K562 (cell line): ENCODE measurements around the gene MYH6. TPM values are rescaled to one million over a fixed set of nuclear protein-coding genes. Genes with fewer than 3 reads are reported as not detected.

ENCODE experiments used
- ARID3A ChIP-seq: IDR thresholded peaks from 2 replicates; pipeline ENCODE4 v1.6.1; 2012; ENCODE audit warnings: low read depth, low read length, improper control_type of control experiment, borderline replicate concordance
- ASH1L ChIP-seq: fragments of 450-650 bp; IDR thresholded peaks from 2 replicates; pipeline ENCODE4 v1.6.1; 2018; ENCODE audit warnings: borderline replicate concordance, mild to moderate bottlenecking, low read depth; ENCODE audit not compliant: partially characterized antibody
- CGGBP1 ChIP-seq: fragments of 250-450 bp; sonication (Bioruptor Pico); IDR thresholded peaks from 2 replicates; pipeline ENCODE4 v1.9.0; 2021; ENCODE audit warnings: mild to moderate bottlenecking
- DPF2 ChIP-seq: fragments of 450-650 bp; IDR thresholded peaks from 2 replicates; pipeline ENCODE4 v1.6.1; 2016
- EP400 ChIP-seq: fragments of 450-650 bp; IDR thresholded peaks from 2 replicates; pipeline ENCODE4 v1.6.1; 2017; ENCODE audit warnings: antibody characterized with exemption, mild to moderate bottlenecking, moderate library complexity
- EZH2 ChIP-seq: IDR thresholded peaks from 2 replicates; pipeline ENCODE4 v1.6.1; 2012; ENCODE audit warnings: low read depth, mild to moderate bottlenecking, inconsistent platforms, low read length, borderline replicate concordance
- GABPA ChIP-seq: fragments of 200-800 bp; sonication (Bioruptor generic); conservative IDR thresholded peaks from 2 replicates; pipeline ENCODE4 v1.6.1; 2016; ENCODE audit warnings: low read depth, missing genetic modification characterization, missing compliant biosample characterization
- HMGN3 ChIP-seq: IDR thresholded peaks from 2 replicates; pipeline ENCODE4 v1.6.1; 2011; ENCODE audit warnings: borderline replicate concordance, low read depth, mild to moderate bottlenecking, mixed read lengths, low read length; ENCODE audit not compliant: insufficient read length; ENCODE audit errors: extremely low read depth
- JUN ChIP-seq, 2 experiments: sonication (generic) in 1 of 2; formaldehyde crosslinking in 1 of 2; IDR thresholded peaks; 2 replicates each; pipeline versions ENCODE4 v1.6.1 to v1.8.0; 2012 to 2022; ENCODE audit warnings: borderline replicate concordance in 2 of 2, mild to moderate bottlenecking in 2 of 2, improper control_type of control experiment in 1 of 2, low read depth in 1 of 2, low read length in 1 of 2, missing genetic modification reagents in 1 of 2
- MEIS2 ChIP-seq: fragments of 450-650 bp; IDR thresholded peaks from 2 replicates; pipeline ENCODE4 v1.6.1; 2014; ENCODE audit warnings: mild to moderate bottlenecking; ENCODE audit not compliant: partially characterized antibody
- MNT ChIP-seq, 2 experiments: fragments of 450-650 bp; conservative IDR thresholded peaks; 2 replicates each; pipeline ENCODE4 v1.6.1; 2017; ENCODE audit warnings: mild to moderate bottlenecking in 2 of 2, moderate library complexity in 2 of 2
- NFXL1 ChIP-seq: fragments of 450-650 bp; formaldehyde crosslinking; IDR thresholded peaks from 2 replicates; pipeline ENCODE4 v1.4.0; 2021; ENCODE audit warnings: mild to moderate bottlenecking
- SMAD4 ChIP-seq: fragments of 250-450 bp; sonication (Bioruptor Pico); conservative IDR thresholded peaks from 2 replicates; pipeline ENCODE4 v1.8.0; 2021; ENCODE audit warnings: inconsistent platforms, mild to moderate bottlenecking, moderate library complexity
- SMARCB1 ChIP-seq: IDR thresholded peaks from 2 replicates; pipeline ENCODE4 v1.6.1; 2011; ENCODE audit warnings: improper control_type of control experiment, low read depth; ENCODE audit not compliant: insufficient read length
- STAG1 ChIP-seq: sonication (generic); formaldehyde crosslinking; IDR thresholded peaks from 2 replicates; pipeline ENCODE4 v1.5.0; 2020; ENCODE audit warnings: missing genetic modification reagents, borderline replicate concordance
- TAF1 ChIP-seq: IDR thresholded peaks from 2 replicates; pipeline ENCODE4 v1.6.1; 2011; ENCODE audit warnings: mild to moderate bottlenecking, low read length, moderate library complexity; ENCODE audit not compliant: insufficient read depth, control insufficient read depth, severe bottlenecking; ENCODE audit errors: extremely low read depth
- ZBTB26 ChIP-seq: fragments of 450-650 bp; formaldehyde crosslinking; IDR thresholded peaks from 2 replicates; pipeline ENCODE4 v1.4.0; 2022; ENCODE audit warnings: missing genetic modification characterization
- ZBTB34 ChIP-seq: fragments of 250-450 bp; sonication (Bioruptor Pico); IDR thresholded peaks from 2 replicates; pipeline ENCODE4 v1.8.0; 2021; ENCODE audit warnings: mild to moderate bottlenecking, moderate library complexity
- ZNF408 ChIP-seq: fragments of 250-450 bp; sonication (Bioruptor Pico); IDR thresholded peaks from 2 replicates; pipeline ENCODE4 v1.4.0; 2020; ENCODE audit warnings: low read depth, mild to moderate bottlenecking, moderate library complexity
- ZNF77 ChIP-seq: fragments of 250-450 bp; sonication (Bioruptor Pico); IDR thresholded peaks from 2 replicates; pipeline ENCODE4 v1.5.0; 2020
- ZNF785 ChIP-seq: fragments of 250-450 bp; sonication (Bioruptor Pico); IDR thresholded peaks from 2 replicates; pipeline ENCODE4 v1.4.0; 2020; ENCODE audit warnings: mild to moderate bottlenecking
- ZSCAN32 ChIP-seq: fragments of 450-650 bp; formaldehyde crosslinking; IDR thresholded peaks from 2 replicates; pipeline ENCODE4 v1.4.0; 2020; ENCODE audit warnings: mild to moderate bottlenecking, moderate library complexity
- polyA plus RNA-seq, 8 experiments: library from polyadenylated mRNA; depleted of rRNA in 4 of 8; stranded (reverse) in 5 of 8; unstranded in 3 of 8; fragments of >200 nt; fragmentation: Nextera tagmentation in 2 of 8; fragmentation: Illumina TruSeq in 1 of 8; extraction: Ambion mirVana in 2 of 8; extraction: Trizol in 1 of 8; gene quantifications; 2 replicates each; pipeline versions ENCODE4 v1.2.1 to v1.2.3, GENCODE V29; 2011 to 2014; ENCODE audit warnings: inconsistent platforms in 1 of 8, missing spikeins in 1 of 8
- total RNA-seq, 7 experiments: library from RNA; depleted of rRNA in 6 of 7; stranded (reverse); fragments of >200 nt in 6 of 7; fragmentation: Illumina TruSeq in 2 of 7; extraction: Trizol in 2 of 7; gene quantifications; 2 replicates each; pipeline versions ENCODE4 v1.2.1 to v1.2.3, GENCODE V29; 2011 to 2021; ENCODE audit warnings: low replicate concordance in 1 of 7

Gene MYH6
- total and polyA plus RNA-seq, 9 of the 15 experiments (the other 6 are each of a cell fraction or from before 2014, with no cell fraction given): not detected

GRCh38 chr14:23345987-23346692 is 61.9 kb downstream of the MYH6 start (continued):
- TF ChIP-seq ZBTB34 (no peak), SMAD4 (CRISPR knock-in tag) (no peak), HMGN3 (no peak), EP400 (no peak), MNT (conservative IDR thresholded peaks at IDR 0.05) (no peak), ZNF785 (CRISPR knock-in tag) (no peak), ZSCAN32 (no peak), ZNF408 (CRISPR knock-in tag) (no peak), MEIS2 (peak; percentile 45), ZBTB26 (CRISPR knock-in tag) (no peak), DPF2 (0 out of 2 replicates have a peak, but pooled peaks have one; percentile 24), SMARCB1 (no peak), TAF1 (no peak), EZH2 (no peak), GABPA (no peak), STAG1 (CRISPR knock-in tag) (no peak), NFXL1 (no peak), ZNF77 (CRISPR knock-in tag) (no peak), CGGBP1 (CRISPR knock-in tag) (no peak), JUN (IDR thresholded peaks at IDR 0.05; ENCODE audit: borderline replicate concordance, low read depth, low read length) (no peak), JUN (CRISPR knock-in tag; IDR thresholded peaks at IDR 0.05; ENCODE audit: borderline replicate concordance) (no peak), ASH1L (no peak), ARID3A (no peak)
